ENCODE measurements around the gene UBAC1.

Gene UBAC1

GRCh38 chr9:135984072-135984710, 23.0 kb upstream of the UBAC1 start:
- no peaks in the 10 kb centered on the region for H3K4me1 ChIP-seq (ENCODE audit: control insufficient read depth, low read depth, low read length)
- H3K9me3 ChIP-seq (ENCODE audit: control insufficient read depth, low read depth, low read length): no peaks in the 10 kb centered on the region
- H3K27ac ChIP-seq (ENCODE audit: low read length): no peak overlapping the region
- no peaks in the 10 kb centered on the region for H3K36me3 ChIP-seq (ENCODE audit: control insufficient read depth, low read depth, low read length)
- H3K27me3 ChIP-seq (ENCODE audit: control insufficient read depth, insufficient read depth, low read length): no peaks in the 10 kb centered on the region
- H3K9ac ChIP-seq (ENCODE audit: low read length): no peak overlapping the region
- no peak overlapping the region for H3K4me3 ChIP-seq (ENCODE audit: low read length)

- H3K27me3 ChIP-seq (ENCODE audit: control insufficient read depth, insufficient read depth, low read length): no peaks in the 10 kb centered on the region
- no peak overlapping the region for H3K9ac ChIP-seq (ENCODE audit: low read length)
- H3K9me3 ChIP-seq (ENCODE audit: control insufficient read depth, low read depth, low read length): no peaks in the 10 kb centered on the region
- H3K4me3 ChIP-seq (ENCODE audit: low read length): no peak overlapping the region
- H3K36me3 ChIP-seq (ENCODE audit: control insufficient read depth, low read depth, low read length): no peaks in the 10 kb centered on the region
- no peaks in the 10 kb centered on the region for H3K4me1 ChIP-seq (ENCODE audit: control insufficient read depth, low read depth, low read length)
- no peak overlapping the region for H3K27ac ChIP-seq (ENCODE audit: low read length)
Measured at GRCh38 chr9:135983208-135984071, 22.3 kb upstream of the UBAC1 start.

- Histone ChIP-seq H3K9me3 (ENCODE audit: control insufficient read depth, low read depth, low read length) (no peaks in the 10 kb centered on the region), H3K27ac (ENCODE audit: low read length) (no peak overlapping the region), H3K27me3 (ENCODE audit: control insufficient read depth, insufficient read depth, low read length) (no peaks in the 10 kb centered on the region), H3K36me3 (ENCODE audit: control insufficient read depth, low read depth, low read length) (no peaks in the 10 kb centered on the region), H3K9ac (ENCODE audit: low read length) (no peak overlapping the region), H3K4me1 (ENCODE audit: control insufficient read depth, low read depth, low read length) (no peaks in the 10 kb centered on the region), H3K4me3 (ENCODE audit: low read length) (no peak overlapping the region)
Measured at GRCh38 chr9:135982499-135983207, 21.5 kb upstream of the UBAC1 start.

- H3K27me3 ChIP-seq (ENCODE audit: control insufficient read depth, insufficient read depth, low read length): no peaks in the 10 kb centered on the region
- H3K4me1 ChIP-seq (ENCODE audit: control insufficient read depth, low read depth, low read length): no peaks in the 10 kb centered on the region
- no peak overlapping the region for H3K9ac ChIP-seq (ENCODE audit: low read length)
- no peaks in the 10 kb centered on the region for H3K36me3 ChIP-seq (ENCODE audit: control insufficient read depth, low read depth, low read length)
- H3K4me3 ChIP-seq (ENCODE audit: low read length): no peak overlapping the region
- no peaks in the 10 kb centered on the region for H3K9me3 ChIP-seq (ENCODE audit: control insufficient read depth, low read depth, low read length)
- no peak overlapping the region for H3K27ac ChIP-seq (ENCODE audit: low read length)
Measured at GRCh38 chr9:135980926-135981630, 19.9 kb upstream of the UBAC1 start.

- Histone ChIP-seq H3K27ac (ENCODE audit: low read length) (no peak overlapping the region), H3K27me3 (ENCODE audit: control insufficient read depth, insufficient read depth, low read length) (no peaks in the 10 kb centered on the region), H3K4me3 (ENCODE audit: low read length) (no peak overlapping the region), H3K4me1 (ENCODE audit: control insufficient read depth, low read depth, low read length) (no peaks in the 10 kb centered on the region), H3K9ac (ENCODE audit: low read length) (no peak overlapping the region), H3K36me3 (ENCODE audit: control insufficient read depth, low read depth, low read length) (no peaks in the 10 kb centered on the region), H3K9me3 (ENCODE audit: control insufficient read depth, low read depth, low read length) (no peaks in the 10 kb centered on the region)
Measured at GRCh38 chr9:135979547-135980166, 18.5 kb upstream of the UBAC1 start.

- Histone ChIP-seq H3K4me3 (ENCODE audit: low read length) (no peak overlapping the region), H3K9me3 (ENCODE audit: control insufficient read depth, low read depth, low read length) (no peaks in the 10 kb centered on the region), H3K27me3 (ENCODE audit: control insufficient read depth, insufficient read depth, low read length) (no peaks in the 10 kb centered on the region), H3K9ac (ENCODE audit: low read length) (no peak overlapping the region), H3K36me3 (ENCODE audit: control insufficient read depth, low read depth, low read length) (no peaks in the 10 kb centered on the region), H3K27ac (ENCODE audit: low read length) (no peak overlapping the region), H3K4me1 (ENCODE audit: control insufficient read depth, low read depth, low read length) (no peaks in the 10 kb centered on the region)
Measured at GRCh38 chr9:135978642-135979546, 17.7 kb upstream of the UBAC1 start.

GRCh38 chr9:135976944-135977343, 15.8 kb upstream of the UBAC1 start:
- Histone ChIP-seq H3K4me1 (ENCODE audit: control insufficient read depth, low read depth, low read length) (no peaks in the 10 kb centered on the region), H3K27ac (ENCODE audit: low read length) (no peak overlapping the region), H3K27me3 (ENCODE audit: control insufficient read depth, insufficient read depth, low read length) (no peaks in the 10 kb centered on the region), H3K4me3 (ENCODE audit: low read length) (no peak overlapping the region), H3K9ac (ENCODE audit: low read length) (no peak overlapping the region), H3K9me3 (ENCODE audit: control insufficient read depth, low read depth, low read length) (no peaks in the 10 kb centered on the region), H3K36me3 (ENCODE audit: control insufficient read depth, low read depth, low read length) (no peaks in the 10 kb centered on the region)

GRCh38 chr9:135976531-135976930, 15.4 kb upstream of the UBAC1 start:
- Histone ChIP-seq H3K27me3 (ENCODE audit: control insufficient read depth, insufficient read depth, low read length) (no peaks in the 10 kb centered on the region), H3K36me3 (ENCODE audit: control insufficient read depth, low read depth, low read length) (no peaks in the 10 kb centered on the region), H3K9ac (ENCODE audit: low read length) (no peak overlapping the region), H3K27ac (ENCODE audit: low read length) (no peak overlapping the region), H3K4me3 (ENCODE audit: low read length) (no peak overlapping the region), H3K9me3 (ENCODE audit: control insufficient read depth, low read depth, low read length) (no peaks in the 10 kb centered on the region), H3K4me1 (ENCODE audit: control insufficient read depth, low read depth, low read length) (no peaks in the 10 kb centered on the region)

GRCh38 chr9:135975834-135976233, 14.7 kb upstream of the UBAC1 start:
- Histone ChIP-seq H3K4me1 (ENCODE audit: control insufficient read depth, low read depth, low read length) (no peaks in the 10 kb centered on the region), H3K27ac (ENCODE audit: low read length) (no peak overlapping the region), H3K4me3 (ENCODE audit: low read length) (no peak overlapping the region)

GRCh38 chr9:135974220-135974573, 13.0 kb upstream of the UBAC1 start:
- no peaks in the 10 kb centered on the region for H3K27me3 ChIP-seq (ENCODE audit: control insufficient read depth, insufficient read depth, low read length)
- H3K4me1 ChIP-seq (ENCODE audit: control insufficient read depth, low read depth, low read length): no peaks in the 10 kb centered on the region
- no peak overlapping the region for H3K4me3 ChIP-seq (ENCODE audit: low read length)
- no peaks in the 10 kb centered on the region for H3K9me3 ChIP-seq (ENCODE audit: control insufficient read depth, low read depth, low read length)
- H3K9ac ChIP-seq (ENCODE audit: low read length): no peak overlapping the region
- no peak overlapping the region for H3K27ac ChIP-seq (ENCODE audit: low read length)
- no peaks in the 10 kb centered on the region for H3K36me3 ChIP-seq (ENCODE audit: control insufficient read depth, low read depth, low read length)

More at GRCh38 chr9:135975834-135976233, 14.7 kb upstream of the UBAC1 start:
- Histone ChIP-seq H3K9ac (ENCODE audit: low read length) (no peak overlapping the region), H3K27me3 (ENCODE audit: control insufficient read depth, insufficient read depth, low read length) (no peaks in the 10 kb centered on the region), H3K36me3 (ENCODE audit: control insufficient read depth, low read depth, low read length) (no peaks in the 10 kb centered on the region), H3K9me3 (ENCODE audit: control insufficient read depth, low read depth, low read length) (no peaks in the 10 kb centered on the region)
